Mesothelial cell of epicardium (in vitro differentiated cells): Measurements from ENCODE around the gene SH3GLB2. TPM values are rescaled to one million over a fixed set of nuclear protein-coding genes. Genes with fewer than 3 reads are reported as not detected.

Experiments used
- DNase-seq, 2 experiments: peaks; one replicate each; pipeline ENCODE4 v3.0.0; 2021; ENCODE audit warnings: low spot score in 2 of 2; ENCODE audit not compliant: unreplicated experiment in 2 of 2
- H3K27ac Mint-ChIP-seq: 2 replicates; pipeline ENCODE4 v1.8.0; 2021; ENCODE audit warnings: mixed read lengths
- H3K27me3 Mint-ChIP-seq: 2 replicates; pipeline ENCODE4 v1.8.0; 2021; ENCODE audit warnings: low read depth, mixed read lengths
- H3K36me3 Mint-ChIP-seq: 2 replicates; pipeline ENCODE4 v1.8.0; 2021; ENCODE audit warnings: mixed read lengths
- H3K4me1 Mint-ChIP-seq: 2 replicates; pipeline ENCODE4 v1.8.0; 2021; ENCODE audit warnings: mixed read lengths
- H3K4me3 Mint-ChIP-seq: 2 replicates; pipeline ENCODE4 v1.8.0; 2021; ENCODE audit warnings: mild to moderate bottlenecking, moderate library complexity, mixed read lengths
- H3K9me3 Mint-ChIP-seq: 2 replicates; pipeline ENCODE4 v1.8.0; 2021; ENCODE audit warnings: mixed read lengths
- CTCF ChIP-seq: fragments of 200-600 bp; sonication (generic); IDR thresholded peaks from one replicate; pipeline ENCODE4 v1.5.0; 2021; ENCODE audit warnings: antibody characterized with exemption; ENCODE audit not compliant: unreplicated experiment
- total RNA-seq: library from RNA; stranded (reverse); gene quantifications from 3 replicates; pipeline ENCODE4 v1.2.1, GENCODE V29; 2021

SH3GLB2 gene
- total RNA-seq, 1 donor from 2014 or later: 173 TPM

- Mint-ChIP-seq H3K27me3 (no peaks in the 10 kb centered on the region), H3K27ac (no peak overlapping the region)
- no peak for TF ChIP-seq CTCF
These were observed 45.3 kb upstream of the SH3GLB2 start for GRCh38 chr9:129073404-129073803.

GRCh38 chr9:129072171-129072570 is 44.0 kb upstream of the SH3GLB2 start:
- no peak for DNase-seq
- H3K27me3 Mint-ChIP-seq: no peaks in the 10 kb centered on the region
- H3K27ac Mint-ChIP-seq: no peak overlapping the region
- no peaks in the 10 kb centered on the region for H3K9me3 Mint-ChIP-seq
- no peak for TF ChIP-seq CTCF
- no peak overlapping the region for H3K4me3 Mint-ChIP-seq
- H3K4me1 Mint-ChIP-seq: no peaks in the 10 kb centered on the region
- H3K36me3 Mint-ChIP-seq: peaks cover 5% of the 10 kb centered on the region

More at GRCh38 chr9:129073404-129073803, 45.3 kb upstream of the SH3GLB2 start:
- no peaks in the 10 kb centered on the region for H3K4me1 Mint-ChIP-seq
- H3K9me3 Mint-ChIP-seq: no peaks in the 10 kb centered on the region
- peaks cover 4% of the 10 kb centered on the region for H3K36me3 Mint-ChIP-seq
- H3K4me3 Mint-ChIP-seq: no peak overlapping the region
- no peak for DNase-seq

GRCh38 chr9:129071526-129072126 is 43.5 kb upstream of the SH3GLB2 start:
- Mint-ChIP-seq H3K27ac (no peak overlapping the region), H3K36me3 (peaks cover 5% of the 10 kb centered on the region), H3K4me3 (no peak overlapping the region), H3K9me3 (no peaks in the 10 kb centered on the region), H3K27me3 (no peaks in the 10 kb centered on the region), H3K4me1 (no peaks in the 10 kb centered on the region)
- DNase-seq: no peak
- no peak for TF ChIP-seq CTCF

- Mint-ChIP-seq H3K4me3 (no peak overlapping the region), H3K4me1 (no peaks in the 10 kb centered on the region), H3K36me3 (peaks cover 5% of the 10 kb centered on the region), H3K9me3 (no peaks in the 10 kb centered on the region), H3K27ac (no peak overlapping the region), H3K27me3 (no peaks in the 10 kb centered on the region)
- no peak for DNase-seq
- TF ChIP-seq CTCF: no peak
These were observed 42.8 kb upstream of the SH3GLB2 start for GRCh38 chr9:129070696-129071525.

- Mint-ChIP-seq H3K4me3 (no peak overlapping the region), H3K9me3 (no peaks in the 10 kb centered on the region)
These were observed 41.9 kb upstream of the SH3GLB2 start for GRCh38 chr9:129069862-129070641.

More at GRCh38 chr9:129069862-129070641, 41.9 kb upstream of the SH3GLB2 start:
- Mint-ChIP-seq H3K27me3 (no peaks in the 10 kb centered on the region), H3K27ac (no peak overlapping the region), H3K36me3 (peaks cover 11% of the 10 kb centered on the region), H3K4me1 (no peaks in the 10 kb centered on the region)
- TF ChIP-seq CTCF: no peak
- DNase-seq: no peak
